Activated CD4-positive, alpha-beta T cell treated with anti-CD3 and anti-CD28 coated beads, Interleukin-2, amount 50 U/mL, for 1 hour (primary cell): ENCODE measurements around the gene FER1L5.
"Not testable (repeated sequence)": the region's sequence is repeated elsewhere in the genome, so short reads cannot be mapped to it uniquely, and the experiment has no call there.

Source experiments
- DNase-seq: peaks from one replicate; pipeline ENCODE4 v3.0.0-alpha.2; 2020

FER1L5 gene

GRCh38 chr2:96636551-96637171, 5.9 kb upstream of the FER1L5 start:
- no peak for DNase-seq

GRCh38 chr2:96637385-96638143, 5.0 kb upstream of the FER1L5 start:
- peak; percentile 77 for DNase-seq

- DNase-seq: peak; percentile 84
These were observed 4.1 kb upstream of the FER1L5 start, which contains the start of gene KANSL3 for GRCh38 chr2:96638144-96639121. Gene KANSL3, minus strand, starts transcription at chr2:96638312. Its CDS starts 1,177 bp downstream, at chr2:96637135.

- no peak for DNase-seq
These were observed 5.1 kb downstream of the FER1L5 start for GRCh38 chr2:96647681-96648080.

- no peak for DNase-seq
These were observed 5.9 kb downstream of the FER1L5 start for GRCh38 chr2:96648306-96648930.

- DNase-seq: no peak
These were observed 6.8 kb downstream of the FER1L5 start for GRCh38 chr2:96649342-96649741.

- DNase-seq: no peak
These were observed 9.2 kb downstream of the FER1L5 start for GRCh38 chr2:96651793-96652192.

GRCh38 chr2:96654791-96655190, 12.2 kb downstream of the FER1L5 start:
- not testable (repeated sequence) for DNase-seq

- DNase-seq: no peak
These were observed 13.0 kb downstream of the FER1L5 start for GRCh38 chr2:96655526-96655925.

GRCh38 chr2:96656540-96656939, 14.0 kb downstream of the FER1L5 start:
- no peak for DNase-seq

GRCh38 chr2:96661324-96661723, 18.8 kb downstream of the FER1L5 start:
- no peak for DNase-seq

GRCh38 chr2:96662360-96662759, 19.8 kb downstream of the FER1L5 start:
- no peak for DNase-seq

GRCh38 chr2:96663177-96663576, 20.6 kb downstream of the FER1L5 start:
- no peak for DNase-seq

- no peak for DNase-seq
These were observed 21.3 kb downstream of the FER1L5 start for GRCh38 chr2:96663829-96664228.

- no peak for DNase-seq
These were observed 21.9 kb downstream of the FER1L5 start for GRCh38 chr2:96664366-96664925.

GRCh38 chr2:96665083-96665569, 22.6 kb downstream of the FER1L5 start:
- no peak for DNase-seq

- not testable (repeated sequence) for DNase-seq
These were observed 23.2 kb downstream of the FER1L5 start for GRCh38 chr2:96665717-96666116.

- DNase-seq: no peak
These were observed 26.2 kb downstream of the FER1L5 start for GRCh38 chr2:96668771-96669170.

- no peak for DNase-seq
These were observed 27.1 kb downstream of the FER1L5 start for GRCh38 chr2:96669539-96670215.

- DNase-seq: no peak
These were observed 37.3 kb downstream of the FER1L5 start for GRCh38 chr2:96679848-96680247.

GRCh38 chr2:96680561-96681141, 38.1 kb downstream of the FER1L5 start:
- DNase-seq: no peak
